Dendritic cell treated with granulocyte-macrophage colony-stimulating factor and Interleukin-4, amounts not matched to agents 40 ng/mL and 50 ng/mL, for 4 days (primary cell): ENCODE data around the gene PMPCA.
"Not testable (repeated sequence)": the region's sequence is repeated elsewhere in the genome, so short reads cannot be mapped to it uniquely, and the experiment has no call there.

Experiments
- H3K27ac Mint-ChIP-seq: one replicate; pipeline ENCODE4 v1.8.0; 2022; ENCODE audit warnings: mild to moderate bottlenecking, mixed read lengths
- H3K27me3 Mint-ChIP-seq: one replicate; pipeline ENCODE4 v1.8.0; 2022; ENCODE audit warnings: mild to moderate bottlenecking, mixed read lengths
- H3K36me3 Mint-ChIP-seq: one replicate; pipeline ENCODE4 v1.8.0; 2022; ENCODE audit warnings: low read depth, mixed read lengths
- H3K4me1 Mint-ChIP-seq: one replicate; pipeline ENCODE4 v1.8.0; 2022; ENCODE audit warnings: low read depth, mixed read lengths
- H3K4me3 Mint-ChIP-seq: one replicate; pipeline ENCODE4 v1.8.0; 2022; ENCODE audit warnings: mild to moderate bottlenecking, moderate library complexity, mixed read lengths
- H3K9me3 Mint-ChIP-seq: one replicate; pipeline ENCODE4 v1.8.0; 2022; ENCODE audit warnings: mixed read lengths
- intact Hi-C: fragments of 100-400 bp; cut with micrococcal nuclease; formaldehyde crosslinking; loops from one replicate; pipeline ENCODE4 v1.15.0; 2022

The PMPCA gene

GRCh38 chr9:136423432-136424146 lies 13.1 kb downstream of the PMPCA start:
- Mint-ChIP-seq H3K9me3 (no peaks in the 10 kb centered on the region), H3K27me3 (no peaks in the 10 kb centered on the region), H3K36me3 (peaks cover 90% of the 10 kb centered on the region), H3K4me1 (no peaks in the 10 kb centered on the region), H3K27ac (no peak overlapping the region), H3K4me3 (no peak overlapping the region)
- intact Hi-C loops, result no loop called here

- H3K9me3 Mint-ChIP-seq, result no peaks in the 10 kb centered on the region
- no peak overlapping the region for H3K27ac Mint-ChIP-seq
- no peaks in the 10 kb centered on the region for H3K27me3 Mint-ChIP-seq
- no peaks in the 10 kb centered on the region for H3K4me1 Mint-ChIP-seq
- H3K36me3 Mint-ChIP-seq, result peaks cover 90% of the 10 kb centered on the region
- H3K4me3 Mint-ChIP-seq, result no peak overlapping the region
- intact Hi-C loops, result no loop called here
Measured at GRCh38 chr9:136424750-136425362, 14.4 kb downstream of the PMPCA start.

DNA sequence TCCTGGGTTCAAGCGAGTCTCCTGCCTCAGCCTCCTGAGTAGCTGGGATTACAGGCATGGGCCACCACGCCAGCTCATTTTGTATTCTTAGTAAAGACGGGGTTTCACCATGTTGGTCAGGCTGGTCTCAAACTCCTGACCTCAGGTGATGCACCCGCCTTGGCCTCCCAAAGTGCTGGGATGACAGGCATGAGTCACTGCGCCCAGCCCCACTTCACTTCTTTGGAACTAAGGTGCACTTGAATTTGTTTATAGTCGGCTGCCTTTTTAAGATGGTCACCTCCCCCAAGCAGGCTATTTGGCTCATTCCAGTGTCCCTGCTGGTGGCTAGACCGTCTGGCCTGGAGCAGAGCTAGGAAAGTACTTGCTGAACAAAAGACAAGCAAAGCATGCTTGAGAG lies 14.9 kb downstream of the PMPCA start:
- intact Hi-C loops, H3K9me3 Mint-ChIP-seq, H3K4me1 Mint-ChIP-seq, H3K4me3 Mint-ChIP-seq, H3K27me3 Mint-ChIP-seq, H3K27ac Mint-ChIP-seq: not testable (repeated sequence)
- peaks cover 90% of the 10 kb centered on the region for H3K36me3 Mint-ChIP-seq

DNA sequence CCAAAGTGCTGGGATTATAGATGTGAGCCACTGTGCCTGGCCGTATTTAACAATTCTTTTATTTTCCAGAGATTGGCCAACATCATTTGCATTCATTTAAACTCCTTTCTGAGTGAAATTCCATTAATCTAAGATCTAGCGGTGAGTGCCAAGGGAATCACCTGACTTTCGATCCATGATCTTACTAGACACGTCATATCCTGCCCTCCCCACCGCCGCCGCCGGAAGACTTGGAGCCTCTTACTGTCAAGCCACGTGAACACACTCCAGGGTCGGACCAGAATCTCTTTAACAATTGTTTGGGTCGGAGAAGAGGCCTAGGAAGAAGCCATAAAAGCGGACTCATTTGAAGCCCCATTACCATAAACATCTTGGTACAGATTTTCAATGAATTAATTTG lies 16.3 kb downstream of the PMPCA start:
- no peaks in the 10 kb centered on the region for H3K27me3 Mint-ChIP-seq
- peaks cover 85% of the 10 kb centered on the region for H3K36me3 Mint-ChIP-seq
- H3K4me3 Mint-ChIP-seq, result no peak overlapping the region
- H3K4me1 Mint-ChIP-seq, result no peaks in the 10 kb centered on the region
- intact Hi-C loops, result no loop called here
- H3K9me3 Mint-ChIP-seq, result no peaks in the 10 kb centered on the region
- no peak overlapping the region for H3K27ac Mint-ChIP-seq

- H3K36me3 Mint-ChIP-seq, result peaks cover 85% of the 10 kb centered on the region
- H3K4me3 Mint-ChIP-seq, result no peak overlapping the region
- intact Hi-C loops, result no loop called here
- no peaks in the 10 kb centered on the region for H3K9me3 Mint-ChIP-seq
- no peaks in the 10 kb centered on the region for H3K4me1 Mint-ChIP-seq
- no peaks in the 10 kb centered on the region for H3K27me3 Mint-ChIP-seq
- H3K27ac Mint-ChIP-seq, result no peak overlapping the region
Measured at GRCh38 chr9:136429075-136429628, 18.7 kb downstream of the PMPCA start.

- Mint-ChIP-seq H3K27me3 (no peaks in the 10 kb centered on the region), H3K27ac (no peak overlapping the region), H3K4me1 (no peaks in the 10 kb centered on the region), H3K4me3 (no peak overlapping the region), H3K36me3 (peaks cover 85% of the 10 kb centered on the region), H3K9me3 (no peaks in the 10 kb centered on the region)
- intact Hi-C loops, result no loop called here
Measured at GRCh38 chr9:136429683-136430491, 19.4 kb downstream of the PMPCA start.

- peaks cover under 1% of the 10 kb centered on the region for H3K4me1 Mint-ChIP-seq
- no peaks in the 10 kb centered on the region for H3K9me3 Mint-ChIP-seq
- no peak overlapping the region for H3K4me3 Mint-ChIP-seq
- peaks cover 85% of the 10 kb centered on the region for H3K36me3 Mint-ChIP-seq
- no peaks in the 10 kb centered on the region for H3K27me3 Mint-ChIP-seq
- intact Hi-C loops, result no loop called here
- H3K27ac Mint-ChIP-seq, result no peak overlapping the region
Measured at GRCh38 chr9:136430588-136431234, 20.3 kb downstream of the PMPCA start.

DNA sequence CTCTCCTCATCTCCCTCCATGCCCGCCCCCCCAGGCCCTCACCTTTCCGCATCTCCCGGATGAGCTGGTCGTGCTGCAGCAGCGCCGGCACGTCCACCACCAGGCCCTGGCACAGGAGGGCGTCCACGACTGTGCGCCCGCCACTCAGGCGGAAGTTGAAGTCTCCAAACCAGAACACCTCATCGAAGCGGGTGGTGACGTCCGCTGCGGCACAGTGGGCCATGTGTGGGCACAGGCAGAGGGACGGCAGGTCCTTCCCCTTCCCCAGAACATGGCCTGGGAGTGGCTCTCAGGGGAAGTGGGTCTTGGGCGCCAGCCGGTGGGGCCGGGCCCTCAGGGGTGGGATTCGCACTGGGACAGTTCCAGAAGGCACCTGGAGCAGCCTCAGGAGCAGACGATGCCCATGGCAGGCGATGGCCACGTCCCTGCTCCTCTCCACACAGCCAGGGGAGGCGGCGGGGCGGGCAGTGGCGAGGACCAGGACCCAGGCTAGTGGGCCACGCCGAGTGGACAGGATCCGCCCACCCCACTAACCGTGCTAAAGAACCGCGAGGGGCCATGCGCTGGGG lies 21.4 kb downstream of the PMPCA start:
- H3K36me3 Mint-ChIP-seq, result peaks cover 86% of the 10 kb centered on the region
- no peak overlapping the region for H3K27ac Mint-ChIP-seq
- no peaks in the 10 kb centered on the region for H3K9me3 Mint-ChIP-seq
- intact Hi-C loops, result no loop called here
- peaks cover 12% of the 10 kb centered on the region for H3K4me1 Mint-ChIP-seq
- H3K4me3 Mint-ChIP-seq, result no peak overlapping the region
- no peaks in the 10 kb centered on the region for H3K27me3 Mint-ChIP-seq

DNA sequence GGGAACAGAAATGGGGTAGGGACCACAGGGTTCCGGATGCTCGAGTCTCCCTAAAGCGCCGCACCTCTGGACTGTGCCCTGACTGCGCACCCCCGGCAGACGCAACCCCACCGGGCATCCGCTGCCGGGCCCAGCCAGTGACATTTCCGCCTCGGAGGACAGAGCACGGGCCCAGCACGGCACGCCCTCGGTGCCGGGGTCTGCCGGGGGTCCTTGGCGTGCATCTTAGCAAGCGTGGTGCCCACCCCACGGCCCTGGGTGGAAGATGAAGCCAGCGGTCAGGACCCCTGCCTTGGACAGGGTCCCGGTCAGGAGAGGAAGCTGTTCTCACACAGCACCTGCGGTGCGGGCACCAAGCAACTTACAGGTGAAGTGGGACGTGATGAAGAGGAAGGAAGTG lies 22.1 kb downstream of the PMPCA start:
- H3K4me3 Mint-ChIP-seq, result no peak overlapping the region
- peaks cover 19% of the 10 kb centered on the region for H3K4me1 Mint-ChIP-seq
- intact Hi-C loops, result no loop called here
- H3K27ac Mint-ChIP-seq, result no peak overlapping the region
- no peaks in the 10 kb centered on the region for H3K27me3 Mint-ChIP-seq
- no peaks in the 10 kb centered on the region for H3K9me3 Mint-ChIP-seq
- H3K36me3 Mint-ChIP-seq, result peaks cover 86% of the 10 kb centered on the region

DNA sequence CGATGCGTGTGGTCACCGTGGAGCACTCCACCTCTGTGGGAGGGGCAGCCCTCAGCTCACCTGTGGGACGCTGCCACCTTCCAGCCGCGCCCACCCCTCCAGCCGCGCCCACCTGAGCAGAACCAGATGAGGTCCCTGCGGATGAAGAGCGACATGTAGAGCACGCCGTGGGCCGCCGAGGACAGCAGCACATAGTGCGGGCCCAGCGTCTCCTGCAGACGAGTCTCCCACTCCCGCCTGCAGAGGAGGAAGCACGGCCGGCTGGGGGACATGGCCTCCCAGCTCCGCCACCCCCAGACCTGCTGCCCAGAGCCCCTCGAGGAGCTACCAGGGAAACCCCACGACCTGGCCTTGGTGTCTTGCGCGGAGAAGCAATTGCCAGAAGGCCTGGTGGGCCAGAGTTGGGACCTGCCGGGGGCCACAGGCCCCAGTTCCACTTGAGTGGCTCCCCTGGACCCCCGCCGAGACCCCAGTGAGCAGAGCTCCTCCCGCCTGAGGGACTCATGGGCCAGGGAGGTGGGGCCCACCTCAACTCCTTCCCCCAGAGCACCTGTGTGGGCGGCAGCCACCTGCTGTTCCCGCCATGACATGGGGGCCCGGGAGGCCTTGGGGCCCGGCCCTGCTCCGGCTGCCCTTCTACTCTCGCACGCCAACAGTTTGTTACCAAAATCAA lies 22.7 kb downstream of the PMPCA start:
- Mint-ChIP-seq H3K4me1 (peaks cover 25% of the 10 kb centered on the region), H3K27me3 (no peaks in the 10 kb centered on the region), H3K36me3 (peaks cover 89% of the 10 kb centered on the region)

DNA sequence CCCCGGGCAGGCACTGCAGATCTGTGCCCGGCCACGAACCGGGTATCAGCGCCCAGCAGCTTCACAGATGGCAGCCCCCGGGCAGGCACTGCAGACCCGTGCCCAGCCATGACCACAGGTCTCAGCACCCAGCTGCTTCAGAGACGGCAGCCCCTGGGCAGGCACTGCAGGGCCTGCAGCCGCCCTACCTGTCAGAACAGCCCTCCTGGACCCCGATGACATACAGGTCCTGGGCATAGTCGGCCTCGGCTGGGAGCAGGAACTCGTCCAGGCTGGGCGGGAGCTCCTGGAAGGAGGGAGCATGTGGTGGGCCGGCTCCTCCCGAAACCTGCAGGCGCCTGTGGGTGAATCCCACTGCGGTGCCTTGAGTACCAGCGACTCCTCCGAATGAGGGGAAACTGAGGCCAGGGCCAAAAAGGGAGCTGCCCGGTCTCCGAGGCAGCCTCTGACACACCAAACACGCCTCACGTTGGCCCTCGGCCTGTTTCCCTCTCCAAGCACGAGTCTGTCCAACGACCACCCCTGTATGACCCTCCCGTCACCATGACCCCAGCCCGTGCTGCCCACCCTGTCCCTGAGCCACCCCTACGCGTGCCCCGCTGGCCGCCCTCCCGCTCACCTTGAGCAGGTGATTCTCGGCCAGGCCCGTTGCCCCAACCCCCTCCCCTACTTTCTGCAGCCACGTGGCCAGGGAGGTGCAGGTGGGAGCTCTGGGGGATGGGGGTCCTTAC lies 23.6 kb downstream of the PMPCA start:
- Mint-ChIP-seq H3K27ac (no peak overlapping the region), H3K4me1 (peaks cover 29% of the 10 kb centered on the region), H3K27me3 (peaks cover 3% of the 10 kb centered on the region), H3K4me3 (no peak overlapping the region), H3K9me3 (no peaks in the 10 kb centered on the region), H3K36me3 (peaks cover 83% of the 10 kb centered on the region)
- intact Hi-C loops, result no loop called here

More for the DNA sequence above, 22.7 kb downstream of the PMPCA start:
- intact Hi-C loops, result no loop called here
- Mint-ChIP-seq H3K9me3 (no peaks in the 10 kb centered on the region), H3K4me3 (no peak overlapping the region), H3K27ac (no peak overlapping the region)

GRCh38 chr9:136434580-136435169 lies 24.2 kb downstream of the PMPCA start:
- peaks cover 77% of the 10 kb centered on the region for H3K36me3 Mint-ChIP-seq
- H3K4me1 Mint-ChIP-seq, result peaks cover 29% of the 10 kb centered on the region
- intact Hi-C loops, result no loop called here
- no peaks in the 10 kb centered on the region for H3K9me3 Mint-ChIP-seq
- no peak overlapping the region for H3K4me3 Mint-ChIP-seq
- H3K27me3 Mint-ChIP-seq, result peaks cover 3% of the 10 kb centered on the region
- no peak overlapping the region for H3K27ac Mint-ChIP-seq
